ENCODE data around the gene RSPH10B.
"Not testable (repeated sequence)": the region's sequence is repeated elsewhere in the genome, so short reads cannot be mapped to it uniquely, and the experiment has no call there.

RSPH10B gene

DNA sequence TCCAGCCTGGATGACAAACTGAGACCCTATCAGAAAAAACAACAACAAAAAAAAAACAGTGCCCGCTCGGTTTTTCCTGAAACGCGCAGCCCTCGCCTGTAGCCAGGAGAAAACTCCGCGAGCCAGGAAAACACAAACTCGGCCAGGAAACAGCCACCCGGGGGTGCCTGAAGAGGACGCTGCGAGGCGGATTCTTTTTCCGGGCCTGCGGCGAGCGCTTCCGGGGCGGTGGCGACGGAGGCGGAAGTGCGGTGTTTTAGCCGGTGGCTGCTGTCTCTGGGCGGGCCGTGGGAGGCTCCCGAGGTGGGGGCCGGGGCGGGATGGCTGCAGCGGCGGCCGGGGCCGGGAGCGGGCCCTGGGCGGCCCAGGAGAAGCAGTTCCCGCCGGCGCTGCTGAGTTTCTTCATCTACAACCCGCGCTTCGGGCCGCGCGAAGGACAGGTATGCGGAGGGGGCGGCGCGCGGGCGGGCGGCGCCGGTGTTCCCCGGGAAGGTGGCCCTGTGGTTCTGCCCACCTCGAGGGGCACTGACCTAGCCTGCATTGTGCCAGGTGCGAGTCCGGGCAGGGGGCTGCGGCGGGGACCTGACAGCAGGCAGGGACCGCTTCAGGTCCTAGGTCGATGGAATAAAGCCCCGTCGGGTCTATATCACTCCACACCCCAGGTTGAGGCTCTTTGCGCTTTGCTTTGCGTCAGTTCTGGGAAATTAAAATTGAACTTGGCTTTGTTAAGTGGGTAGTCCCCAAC, 71.8 kb downstream of the RSPH10B start, which contains the start of gene CCZ1:
TSS of gene CCZ1 (plus strand) at position 254 of the 745 bp plus-strand sequence. CDS start at position 321, 67 bp downstream.
- not testable (repeated sequence) for H3K27me3 Mint-ChIP-seq, H3K27ac Mint-ChIP-seq, H3K36me3 Mint-ChIP-seq, H3K9me3 Mint-ChIP-seq, H3K4me1 Mint-ChIP-seq
- DNase-seq (ENCODE audit: low spot score in 2 of 2) = peak; percentile 17 to 30
- peak within 1 kb of the TSS; percentile 83 for H3K4me3 Mint-ChIP-seq
- peak; percentile 91 for ATAC-seq (ENCODE audit: low read depth)

DNA sequence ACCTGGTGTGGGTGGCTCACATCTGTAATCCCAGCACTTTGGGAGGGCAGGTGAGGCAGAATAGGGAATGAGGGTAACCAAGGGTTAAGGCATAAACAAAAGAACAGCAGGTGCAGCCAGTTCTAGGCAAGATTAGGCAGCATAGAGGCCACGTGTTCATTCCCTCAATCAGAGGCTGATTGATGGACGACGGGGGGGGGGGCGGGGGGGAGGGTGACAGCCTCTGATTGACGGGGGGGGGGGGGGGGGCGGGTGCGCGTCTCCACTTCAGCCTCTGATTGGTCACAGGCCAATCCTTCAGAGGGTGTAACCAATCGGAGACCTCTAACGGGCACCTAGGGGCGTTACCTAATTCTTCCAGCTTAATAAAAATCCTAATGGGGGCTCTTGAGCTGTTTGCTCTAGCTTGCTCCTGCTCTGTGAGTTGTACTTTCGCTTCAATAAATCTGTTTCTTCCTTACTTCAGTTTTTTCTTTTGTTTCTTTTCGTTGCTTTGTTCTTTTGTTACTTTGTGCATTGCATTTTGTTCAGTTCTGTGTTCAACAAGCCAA, 73.0 kb downstream of the RSPH10B start:
- DNase-seq (ENCODE audit: low spot score in 2 of 2); H3K27ac Mint-ChIP-seq; H3K9me3 Mint-ChIP-seq; H3K36me3 Mint-ChIP-seq; H3K4me1 Mint-ChIP-seq; ATAC-seq (ENCODE audit: low read depth); H3K27me3 Mint-ChIP-seq: not testable (repeated sequence)
- peak overlapping the region; percentile 61 for H3K4me3 Mint-ChIP-seq

DNA sequence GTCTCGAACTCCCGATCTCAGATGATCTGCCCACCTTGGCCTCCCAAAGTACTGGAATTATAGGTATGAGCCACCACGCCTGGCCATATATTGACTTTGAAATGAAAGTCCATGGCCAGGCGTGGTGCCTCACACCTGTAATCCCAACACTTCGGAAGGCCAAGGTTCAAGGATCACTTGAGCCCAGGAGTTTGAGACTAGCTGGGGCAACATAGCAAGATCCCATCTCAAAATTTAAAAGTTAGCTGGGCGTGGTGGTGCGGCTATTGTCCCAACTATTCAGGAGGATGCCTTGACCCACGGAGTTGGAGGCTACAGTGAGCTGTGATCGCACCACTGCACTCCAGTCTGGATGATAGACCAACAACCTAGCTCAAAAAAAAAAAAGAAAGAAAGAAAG, 78.0 kb downstream of the RSPH10B start:
- Mint-ChIP-seq H3K27ac (no peak overlapping the region), H3K4me1 (no peaks in the 10 kb centered on the region), H3K27me3 (no peaks in the 10 kb centered on the region)

DNA sequence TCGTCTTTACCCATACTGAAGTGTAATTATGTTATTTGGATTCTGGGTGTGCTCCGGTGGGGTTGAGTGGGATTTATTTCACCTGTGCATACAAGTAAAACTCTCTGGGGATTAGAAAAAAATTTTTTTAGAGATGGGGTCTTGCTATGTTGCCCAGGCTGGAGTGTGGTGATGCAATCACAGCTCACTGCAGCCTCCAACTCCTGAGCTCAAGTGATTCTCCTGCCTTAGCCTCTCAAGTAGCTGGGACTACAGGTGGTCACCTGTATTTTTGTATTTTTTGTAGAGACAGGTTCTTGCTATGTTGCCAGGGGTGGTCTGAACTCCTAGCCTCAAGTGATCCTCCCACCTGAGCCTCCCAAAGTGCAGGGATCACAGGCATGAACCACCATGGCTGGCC, 80.2 kb downstream of the RSPH10B start:
- not testable (repeated sequence) for H3K4me3 Mint-ChIP-seq; DNase-seq (ENCODE audit: low spot score in 2 of 2); ATAC-seq (ENCODE audit: low read depth); H3K27me3 Mint-ChIP-seq; H3K4me1 Mint-ChIP-seq; H3K9me3 Mint-ChIP-seq; H3K36me3 Mint-ChIP-seq; H3K27ac Mint-ChIP-seq

More for the DNA sequence above, 78.0 kb downstream of the RSPH10B start:
- no peak overlapping the region for H3K4me3 Mint-ChIP-seq
- DNase-seq (ENCODE audit: low spot score in 2 of 2) (no peak), ATAC-seq (ENCODE audit: low read depth) (no peak)
- H3K9me3 Mint-ChIP-seq = no peaks in the 10 kb centered on the region
- H3K36me3 Mint-ChIP-seq = no peaks in the 10 kb centered on the region

DNA sequence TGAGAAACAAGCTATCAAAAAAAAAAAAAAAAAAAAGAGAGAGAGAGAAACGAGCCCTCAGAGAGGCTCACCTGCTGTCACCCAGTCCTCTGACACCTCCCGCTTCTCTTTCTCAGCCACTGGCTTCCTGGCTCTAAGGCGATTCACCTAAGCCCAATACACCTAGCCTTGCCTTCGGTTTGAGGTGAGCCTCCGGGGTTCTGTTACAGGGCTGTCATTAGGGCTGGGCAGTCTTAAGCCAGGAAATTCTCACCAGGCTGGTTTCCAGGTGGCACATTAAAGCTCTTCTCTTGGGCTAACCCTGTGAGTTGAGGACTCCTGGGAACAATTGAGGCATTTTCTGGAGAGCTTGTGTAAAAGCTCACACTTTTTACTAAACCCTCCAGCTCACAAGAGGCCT, 82.5 kb downstream of the RSPH10B start:
- not testable (repeated sequence) for H3K36me3 Mint-ChIP-seq; H3K9me3 Mint-ChIP-seq; H3K27me3 Mint-ChIP-seq; H3K4me1 Mint-ChIP-seq; ATAC-seq (ENCODE audit: low read depth); H3K4me3 Mint-ChIP-seq; DNase-seq (ENCODE audit: low spot score in 2 of 2); H3K27ac Mint-ChIP-seq

DNA sequence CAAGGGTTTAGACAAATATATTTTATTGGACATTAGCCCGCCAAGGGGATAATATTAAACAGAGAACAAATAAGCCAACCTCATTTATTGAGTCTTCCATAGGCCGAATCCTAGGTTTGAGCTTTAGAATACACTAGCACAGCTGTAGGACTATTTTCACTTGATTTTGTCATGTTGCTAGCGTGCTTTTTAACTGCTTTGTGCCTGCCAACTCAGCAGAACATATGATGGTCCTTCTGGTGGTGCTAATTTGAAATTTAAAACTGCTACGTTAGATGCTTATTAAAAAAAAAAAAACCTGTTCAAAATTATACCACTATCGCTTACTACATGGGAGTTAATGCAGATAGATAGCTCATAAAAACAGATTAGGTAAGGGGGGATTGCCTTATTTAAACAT, 86.1 kb downstream of the RSPH10B start:
- not testable (repeated sequence) for H3K36me3 Mint-ChIP-seq; H3K4me3 Mint-ChIP-seq; H3K4me1 Mint-ChIP-seq; H3K9me3 Mint-ChIP-seq; ATAC-seq (ENCODE audit: low read depth); H3K27me3 Mint-ChIP-seq; DNase-seq (ENCODE audit: low spot score in 2 of 2); H3K27ac Mint-ChIP-seq

DNA sequence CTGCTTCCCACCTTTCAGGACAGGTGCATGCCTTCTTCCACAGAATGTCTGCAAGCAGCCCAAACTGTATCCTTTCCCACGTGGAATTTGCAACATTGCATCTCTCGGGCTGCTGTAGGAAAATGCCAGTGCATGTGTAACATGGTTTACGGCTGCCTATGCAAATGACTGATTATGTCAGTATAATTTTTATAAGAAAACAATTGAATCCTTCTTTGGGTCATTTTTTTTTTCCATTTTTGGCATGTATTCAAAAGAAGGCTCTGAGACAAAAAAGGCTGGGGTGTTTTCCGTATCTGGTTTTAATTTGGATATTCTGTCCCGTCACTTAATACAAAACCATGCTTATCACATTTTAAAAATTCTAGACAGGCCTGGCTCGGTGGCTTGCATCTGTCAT, 90.4 kb downstream of the RSPH10B start:
- DNase-seq (ENCODE audit: low spot score in 2 of 2); H3K36me3 Mint-ChIP-seq; H3K27me3 Mint-ChIP-seq; H3K4me1 Mint-ChIP-seq; H3K4me3 Mint-ChIP-seq; ATAC-seq (ENCODE audit: low read depth); H3K9me3 Mint-ChIP-seq; H3K27ac Mint-ChIP-seq: not testable (repeated sequence)

DNA sequence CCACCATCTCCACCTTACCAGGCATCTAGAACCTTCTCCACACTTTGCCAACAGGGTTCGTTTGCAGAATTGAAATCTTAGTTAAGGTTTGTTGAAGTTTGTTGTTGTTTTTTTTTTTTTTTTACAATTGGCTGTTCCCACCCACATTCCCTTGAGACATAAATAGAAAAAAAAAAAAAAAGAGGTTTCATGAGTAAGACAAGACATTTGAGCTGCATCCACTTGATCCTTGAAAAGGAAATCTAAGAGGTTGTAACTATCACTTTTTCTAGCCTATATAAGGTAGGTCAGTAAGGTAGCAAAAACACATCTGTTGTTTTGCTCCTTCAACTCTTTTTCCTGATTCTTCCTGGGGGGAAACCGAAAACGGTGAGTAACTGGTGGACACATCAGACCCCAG, 90.9 kb downstream of the RSPH10B start:
- H3K27ac Mint-ChIP-seq; H3K4me1 Mint-ChIP-seq; DNase-seq (ENCODE audit: low spot score in 2 of 2); H3K27me3 Mint-ChIP-seq; H3K36me3 Mint-ChIP-seq; H3K4me3 Mint-ChIP-seq; ATAC-seq (ENCODE audit: low read depth); H3K9me3 Mint-ChIP-seq: not testable (repeated sequence)

Data from memory B cell (primary cell).